Thyroid gland (tissue), 4 donors: Measurements from ENCODE around the gene TPSD1. TPM values are rescaled to one million over a fixed set of nuclear protein-coding genes. Genes with fewer than 3 reads are reported as not detected.

Experiments
- DNase-seq, 2 donors: peaks; one replicate each; pipeline ENCODE4 v3.0.0-alpha.2; 2019
- H3K27ac ChIP-seq, 3 donors: fragments of 200-600 bp; sonication (generic); 1 replicate in 2 of 3; 2 replicates in 1 of 3; pipeline ENCODE4 v1.5.1; 2016 to 2019; ENCODE audit warnings: mild to moderate bottlenecking in 1 of 3, moderate library complexity in 1 of 3
- H3K27me3 ChIP-seq: fragments of 200-600 bp; sonication (generic); one replicate; pipeline ENCODE4 v1.5.1; 2019
- H3K36me3 ChIP-seq, 2 donors: fragments of 200-600 bp; sonication (generic); one replicate each; pipeline ENCODE4 v1.5.1; 2016 to 2019
- H3K4me1 ChIP-seq, 2 donors: fragments of 200-600 bp; sonication (generic); one replicate each; pipeline ENCODE4 v1.5.1; 2017 to 2019
- H3K4me3 ChIP-seq, 3 donors: fragments of 200-600 bp; sonication (generic); replicated peaks in 1 of 3; 1 replicate in 2 of 3; 2 replicates in 1 of 3; pipeline ENCODE4 v1.5.1; 2016; ENCODE audit warnings: mild to moderate bottlenecking in 1 of 3
- H3K9me3 ChIP-seq: fragments of 200-600 bp; sonication (generic); one replicate; pipeline ENCODE4 v1.5.1; 2017
- CTCF ChIP-seq, 6 experiments: fragments of 200-600 bp in 3 of 6; fragments of 450-650 bp in 3 of 6; sonication (generic) in 3 of 6; IDR thresholded peaks; one replicate each; pipeline ENCODE4 v1.5.1; 2016 to 2019; ENCODE audit warnings: antibody characterized with exemption in 6 of 6, mild to moderate bottlenecking in 2 of 6, inconsistent platforms in 1 of 6, moderate library complexity in 1 of 6
- POLR2A ChIP-seq, 2 donors: fragments of 450-650 bp; IDR thresholded peaks; one replicate each; pipeline ENCODE4 v1.6.1; 2017; ENCODE audit warnings: antibody characterized with exemption in 2 of 2, mild to moderate bottlenecking in 2 of 2, moderate library complexity in 1 of 2
- WGBS, 2 donors: methylation state at CpG; one replicate each; pipeline ENCODE4 v1.1.5; 2017; 5-methylcytosine and 5-hydroxymethylcytosine counted together
- intact Hi-C: fragments of 100-400 bp; cut with DNase I; formaldehyde crosslinking; loops from one replicate; pipeline ENCODE4 v1.15.1; 2023
- total RNA-seq, 4 donors: library from RNA; depleted of rRNA; stranded (reverse); fragments of >200 nt; gene quantifications; one replicate each; pipeline ENCODE4 v1.2.3, GENCODE V29; 2016

The TPSD1 gene
- total RNA-seq, 4 donors from 2014 or later, result 0.33 TPM; not detected in 3

GRCh38 chr16:1277617-1278282 lies 21.9 kb downstream of the TPSD1 start:
- intact Hi-C loops, result no loop called here
- Histone ChIP-seq H3K27me3 (no peaks in the 10 kb centered on the region), H3K36me3 (no peaks in the 10 kb centered on the region), H3K9me3 (no peaks in the 10 kb centered on the region), H3K27ac (no peak overlapping the region), H3K4me3 (no peak overlapping the region), H3K4me1 (no peaks in the 10 kb centered on the region)
- whole genome bisulfite sequencing, 2 donors, result 63 to 65% methylated on average over 17 to 21 of the region's 21 CpGs
- DNase-seq, result no peak
- TF ChIP-seq POLR2A (IDR thresholded peaks at IDR 0.05) (no peak), CTCF (IDR thresholded peaks at IDR 0.05) (no peak)

- H3K4me1 ChIP-seq, result no peaks in the 10 kb centered on the region
- 20% methylated on average over 2 to 3 of the region's 18 CpGs for WGBS, 2 donors
- H3K9me3 ChIP-seq, result no peaks in the 10 kb centered on the region
- TF ChIP-seq POLR2A (IDR thresholded peaks at IDR 0.05) (no peak), CTCF (IDR thresholded peaks at IDR 0.05) (no peak)
- no peaks in the 10 kb centered on the region for H3K36me3 ChIP-seq
- no peak for DNase-seq
- intact Hi-C loops, result no loop called here
- no peak overlapping the region for H3K4me3 ChIP-seq
- H3K27me3 ChIP-seq, result no peaks in the 10 kb centered on the region
- H3K27ac ChIP-seq, result no peak overlapping the region
These were observed 22.6 kb downstream of the TPSD1 start for GRCh38 chr16:1278477-1278876.

- H3K9me3 ChIP-seq, result no peaks in the 10 kb centered on the region
- 64 to 82% methylated on average over 11 to 29 of the region's 30 CpGs for WGBS, 2 donors
- no peaks in the 10 kb centered on the region for H3K27me3 ChIP-seq
- no peaks in the 10 kb centered on the region for H3K36me3 ChIP-seq
- intact Hi-C loops, result no loop called here
- no peaks in the 10 kb centered on the region for H3K4me1 ChIP-seq
- H3K27ac ChIP-seq, result no peak overlapping the region
- no peak overlapping the region for H3K4me3 ChIP-seq
- no peak for DNase-seq
- TF ChIP-seq CTCF (IDR thresholded peaks at IDR 0.05) (no peak), POLR2A (IDR thresholded peaks at IDR 0.05) (no peak)
These were observed 23.4 kb downstream of the TPSD1 start for GRCh38 chr16:1279081-1279944.

GRCh38 chr16:1279945-1280589 lies 24.2 kb downstream of the TPSD1 start:
- TF ChIP-seq CTCF (IDR thresholded peaks at IDR 0.05), result no peak
- TF ChIP-seq POLR2A (IDR thresholded peaks at IDR 0.05), result no peak
- DNase-seq, result no peak
- no peaks in the 10 kb centered on the region for H3K4me1 ChIP-seq

More at GRCh38 chr16:1279945-1280589, 24.2 kb downstream of the TPSD1 start:
- WGBS, 2 donors, result 75 to 80% methylated on average over 17 to 25 of the region's 29 CpGs
- Histone ChIP-seq H3K27ac (no peak overlapping the region), H3K27me3 (no peaks in the 10 kb centered on the region), H3K36me3 (no peaks in the 10 kb centered on the region), H3K4me3 (no peak overlapping the region), H3K9me3 (no peaks in the 10 kb centered on the region)
- intact Hi-C loops, result no loop called here
